Transverse colon (tissue), 4 donors: ENCODE measurements around the gene TTLL5.

ENCODE experiments used
- CTCF ChIP-seq, 5 experiments: fragments of 200-600 bp in 3 of 5; fragments of 450-650 bp in 2 of 5; sonication (generic) in 3 of 5; IDR thresholded peaks; 1 replicate in 2 of 5; 2 replicates in 3 of 5; pipeline ENCODE4 v1.5.1; 2016 to 2017; ENCODE audit warnings: antibody characterized with exemption in 5 of 5, inconsistent platforms in 3 of 5, mild to moderate bottlenecking in 2 of 5, moderate library complexity in 1 of 5
- POLR2A ChIP-seq: fragments of 450-650 bp; IDR thresholded peaks from one replicate; pipeline ENCODE4 v1.6.1; 2016; ENCODE audit warnings: antibody characterized with exemption, mild to moderate bottlenecking, moderate library complexity
- POLR2AphosphoS5 ChIP-seq, 3 donors: sonication (generic); formaldehyde crosslinking; IDR thresholded peaks; one replicate each; pipeline ENCODE4 v1.6.1; 2016; ENCODE audit warnings: antibody characterized with exemption in 3 of 3

- TF ChIP-seq POLR2A (no peak), CTCF (IDR thresholded peaks at IDR 0.05) (no peak), POLR2AphosphoS5 (IDR thresholded peaks at IDR 0.05) (no peak)
These were observed 71.8 kb downstream of the TTLL5 start for GRCh38 chr14:75732888-75733287.
